ENCODE results near the gene FOSL2.

GRCh38 chr2:28366496-28367282, 26.0 kb upstream of the FOSL2 start:
- no peak for TF ChIP-seq EZH2 (IDR thresholded peaks at IDR 0.05; ENCODE audit: borderline replicate concordance, low read length)
- TF ChIP-seq CTCF (IDR thresholded peaks at IDR 0.05; ENCODE audit: low read length), result no peak
